Effector memory CD8-positive, alpha-beta T cell (primary cell): ENCODE data around the gene EIF3J.
"Not testable (repeated sequence)": the region's sequence is repeated elsewhere in the genome, so short reads cannot be mapped to it uniquely, and the experiment has no call there.

Experiments
- ATAC-seq: fragments of 150-1000 bp; cut with Tn5 transposase; replicated peaks from 2 replicates; pipeline ENCODE4 v1.10.0; 2021; ENCODE audit warnings: mild to moderate bottlenecking, moderate library complexity
- DNase-seq, 3 experiments: peaks; one replicate each; pipeline ENCODE4 v3.0.0; 2021
- H3K27ac Mint-ChIP-seq, 2 donors: one replicate each; pipeline ENCODE4 v1.8.0; 2022; ENCODE audit warnings: mild to moderate bottlenecking in 2 of 2, mixed read lengths in 2 of 2, moderate library complexity in 2 of 2
- H3K27me3 Mint-ChIP-seq, 2 donors: one replicate each; pipeline ENCODE4 v1.8.0; 2022; ENCODE audit warnings: mixed read lengths in 2 of 2
- H3K36me3 Mint-ChIP-seq: one replicate; pipeline ENCODE4 v1.8.0; 2022; ENCODE audit warnings: mild to moderate bottlenecking, moderate library complexity, mixed read lengths; ENCODE audit not compliant: insufficient read depth
- H3K4me1 Mint-ChIP-seq, 2 donors: one replicate each; pipeline ENCODE4 v1.8.0; 2022; ENCODE audit warnings: low read depth in 2 of 2, mixed read lengths in 2 of 2
- H3K4me3 Mint-ChIP-seq, 2 donors: one replicate each; pipeline ENCODE4 v1.8.0; 2022; ENCODE audit warnings: mild to moderate bottlenecking in 2 of 2, mixed read lengths in 2 of 2, moderate library complexity in 2 of 2
- H3K9me3 Mint-ChIP-seq, 2 donors: one replicate each; pipeline ENCODE4 v1.8.0; 2022; ENCODE audit warnings: mixed read lengths in 2 of 2

EIF3J gene

GRCh38 chr15:44530653-44531052 is 6.3 kb upstream of the EIF3J start:
- Mint-ChIP-seq H3K4me1 (peaks cover 4 to 21% of the 10 kb centered on the region in 2 donors), H3K36me3 (peaks cover 15% of the 10 kb centered on the region), H3K27ac (no peak overlapping the region), H3K27me3 (no peaks in the 10 kb centered on the region), H3K9me3 (no peaks in the 10 kb centered on the region), H3K4me3 (no peak overlapping the region)
- ATAC-seq (no peak), DNase-seq (no peak)

- peaks cover 21% of the 10 kb centered on the region for H3K36me3 Mint-ChIP-seq
- H3K9me3 Mint-ChIP-seq, ATAC-seq, H3K27me3 Mint-ChIP-seq, H3K4me3 Mint-ChIP-seq, DNase-seq: not testable (repeated sequence)
- peaks cover 8 to 26% of the 10 kb centered on the region in 2 donors for H3K4me1 Mint-ChIP-seq
- H3K27ac Mint-ChIP-seq = peak overlapping the region in 1 of 2 donors; percentile 77
Measured at GRCh38 chr15:44532275-44532674, 4.7 kb upstream of the EIF3J start.

GRCh38 chr15:44532689-44533088 is 4.3 kb upstream of the EIF3J start:
- peak overlapping the region in 1 of 2 donors; percentile 77 for H3K27ac Mint-ChIP-seq
- no peaks in the 10 kb centered on the region for H3K9me3 Mint-ChIP-seq
- H3K36me3 Mint-ChIP-seq = peaks cover 25% of the 10 kb centered on the region
- H3K27me3 Mint-ChIP-seq = no peaks in the 10 kb centered on the region
- DNase-seq (no peak), ATAC-seq (no peak)
- H3K4me3 Mint-ChIP-seq = no peak overlapping the region
- peaks cover 8 to 27% of the 10 kb centered on the region in 2 donors for H3K4me1 Mint-ChIP-seq

GRCh38 chr15:44535092-44535491 is 1.9 kb upstream of the EIF3J start:
- H3K4me3 Mint-ChIP-seq = peak overlapping the region; percentile 73 to 93

GRCh38 chr15:44535523-44536301 is 1.2 kb upstream of the EIF3J start:
- H3K27ac Mint-ChIP-seq = peak overlapping the region; percentile 93 to 96
- no peaks in the 10 kb centered on the region for H3K9me3 Mint-ChIP-seq
- peaks cover 20 to 38% of the 10 kb centered on the region in 2 donors for H3K4me1 Mint-ChIP-seq
- DNase-seq = peak in 2 of 3 experiments; percentile 10 to 13
- H3K36me3 Mint-ChIP-seq = peaks cover 41% of the 10 kb centered on the region
- no peak for ATAC-seq
- H3K27me3 Mint-ChIP-seq = no peaks in the 10 kb centered on the region
- peak overlapping the region; percentile 93 to 94 for H3K4me3 Mint-ChIP-seq

More at GRCh38 chr15:44535092-44535491, 1.9 kb upstream of the EIF3J start:
- DNase-seq = no peak
- peaks cover 16 to 38% of the 10 kb centered on the region in 2 donors for H3K4me1 Mint-ChIP-seq
- H3K36me3 Mint-ChIP-seq = peaks cover 38% of the 10 kb centered on the region
- H3K27me3 Mint-ChIP-seq = no peaks in the 10 kb centered on the region
- ATAC-seq = no peak
- no peaks in the 10 kb centered on the region for H3K9me3 Mint-ChIP-seq
- H3K27ac Mint-ChIP-seq = peak overlapping the region in 1 of 2 donors; percentile 72

DNA sequence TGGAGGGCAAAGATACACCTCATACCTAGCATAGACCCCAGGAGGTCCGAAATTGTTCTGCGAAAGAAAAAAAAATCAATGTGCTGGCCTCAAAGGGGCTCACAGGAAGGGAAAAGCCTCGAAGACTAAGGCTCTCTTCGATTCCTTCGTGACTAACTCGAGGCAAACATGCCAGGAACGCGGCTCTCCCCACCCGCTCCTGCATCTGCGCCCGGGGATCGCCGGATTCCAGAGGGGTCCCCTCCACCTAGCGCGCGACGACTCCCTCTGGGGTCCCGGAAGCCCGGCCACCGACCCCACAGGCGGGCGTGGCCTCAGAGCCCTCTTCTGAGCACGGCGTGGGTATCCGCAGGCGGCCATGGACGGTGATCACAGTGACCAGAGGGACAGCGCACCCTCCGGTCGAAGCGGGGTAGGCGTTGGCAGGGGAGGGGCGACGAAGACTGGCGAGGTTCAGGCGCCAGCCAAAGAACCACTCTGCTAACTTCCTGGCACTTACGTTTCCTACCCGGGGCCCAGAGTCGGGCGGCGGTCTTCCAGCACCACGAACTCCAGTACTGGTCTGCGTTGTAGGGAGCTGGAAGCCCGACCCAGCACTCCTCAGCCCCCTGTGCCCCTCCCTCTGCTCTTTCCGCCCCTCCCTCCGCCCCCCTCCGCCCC is 515 bp upstream of the EIF3J start:
- peak overlapping the region; percentile 93 to 96 for H3K27ac Mint-ChIP-seq
- peaks cover 27 to 43% of the 10 kb centered on the region in 2 donors for H3K4me1 Mint-ChIP-seq
- DNase-seq (no peak), ATAC-seq (peak; percentile 63)
- no peaks in the 10 kb centered on the region for H3K27me3 Mint-ChIP-seq
- peak overlapping the region; percentile 93 to 94 for H3K4me3 Mint-ChIP-seq
- peaks cover 44% of the 10 kb centered on the region for H3K36me3 Mint-ChIP-seq
- H3K9me3 Mint-ChIP-seq = no peaks in the 10 kb centered on the region

GRCh38 chr15:44537735-44538240 is 841 bp downstream of the EIF3J start:
- peak in 1 of 3 experiments; percentile 11 for DNase-seq
- peak overlapping the region; percentile 93 to 96 for H3K27ac Mint-ChIP-seq
- H3K36me3 Mint-ChIP-seq = peaks cover 49% of the 10 kb centered on the region
- H3K4me1 Mint-ChIP-seq = peaks cover 33 to 55% of the 10 kb centered on the region in 2 donors
- ATAC-seq = no peak
- peak overlapping the region; percentile 93 to 94 for H3K4me3 Mint-ChIP-seq
- H3K9me3 Mint-ChIP-seq = no peaks in the 10 kb centered on the region
- H3K27me3 Mint-ChIP-seq = no peaks in the 10 kb centered on the region

GRCh38 chr15:44541282-44541958 is 4.5 kb downstream of the EIF3J start:
- Mint-ChIP-seq H3K27me3 (no peaks in the 10 kb centered on the region), H3K4me3 (peak overlapping the region in 1 of 2 donors; percentile 8), H3K9me3 (no peaks in the 10 kb centered on the region), H3K4me1 (peaks cover 38 to 52% of the 10 kb centered on the region in 2 donors), H3K27ac (peak overlapping the region in 1 of 2 donors; percentile 19), H3K36me3 (peaks cover 52% of the 10 kb centered on the region)
- no peak for DNase-seq
- no peak for ATAC-seq

- H3K9me3 Mint-ChIP-seq = no peaks in the 10 kb centered on the region
- no peak for ATAC-seq
- H3K27me3 Mint-ChIP-seq = no peaks in the 10 kb centered on the region
- H3K36me3 Mint-ChIP-seq = peaks cover 40% of the 10 kb centered on the region
- H3K27ac Mint-ChIP-seq = peak overlapping the region in 1 of 2 donors; percentile 19
- peaks cover 40 to 56% of the 10 kb centered on the region in 2 donors for H3K4me1 Mint-ChIP-seq
- H3K4me3 Mint-ChIP-seq = peak overlapping the region in 1 of 2 donors; percentile 10
- DNase-seq = no peak
Measured at GRCh38 chr15:44542596-44542995, 5.6 kb downstream of the EIF3J start.

DNA sequence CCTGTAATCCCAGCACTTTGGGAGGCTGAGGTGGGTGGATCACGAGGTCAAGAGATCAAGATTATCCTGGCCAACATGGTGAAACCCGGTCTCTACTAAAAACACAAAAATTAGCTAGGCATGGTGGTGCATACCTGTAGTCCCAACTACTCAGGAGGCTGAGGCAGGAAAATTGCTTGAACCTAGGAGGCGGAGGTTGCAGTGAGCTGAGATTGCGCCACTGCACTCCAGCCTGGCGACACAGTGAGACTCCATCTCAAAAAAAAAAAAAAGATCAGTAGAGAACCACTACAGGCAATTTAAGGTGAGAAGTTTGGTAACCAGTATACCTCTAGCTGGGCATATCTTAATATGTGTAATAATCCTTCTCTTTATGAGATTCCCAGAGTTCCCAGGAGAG is 7.8 kb downstream of the EIF3J start:
- not testable (repeated sequence) for H3K27me3 Mint-ChIP-seq, ATAC-seq, DNase-seq, H3K9me3 Mint-ChIP-seq
- Mint-ChIP-seq H3K36me3 (peaks cover 33% of the 10 kb centered on the region), H3K4me3 (peak overlapping the region; percentile 20 to 36), H3K4me1 (peaks cover 32 to 61% of the 10 kb centered on the region in 2 donors), H3K27ac (peak overlapping the region in 1 of 2 donors; percentile 31)

GRCh38 chr15:44545913-44546802 is 9.2 kb downstream of the EIF3J start:
- H3K9me3 Mint-ChIP-seq = no peaks in the 10 kb centered on the region
- peak; percentile 87 for ATAC-seq
- no peaks in the 10 kb centered on the region for H3K27me3 Mint-ChIP-seq
- H3K4me3 Mint-ChIP-seq = peak overlapping the region; percentile 13 to 27
- DNase-seq = peak in 1 of 3 experiments; percentile 14
- peaks cover 41% of the 10 kb centered on the region for H3K36me3 Mint-ChIP-seq
- H3K4me1 Mint-ChIP-seq = peaks cover 27 to 51% of the 10 kb centered on the region in 2 donors
- H3K27ac Mint-ChIP-seq = peak overlapping the region; percentile 2 to 74

DNA sequence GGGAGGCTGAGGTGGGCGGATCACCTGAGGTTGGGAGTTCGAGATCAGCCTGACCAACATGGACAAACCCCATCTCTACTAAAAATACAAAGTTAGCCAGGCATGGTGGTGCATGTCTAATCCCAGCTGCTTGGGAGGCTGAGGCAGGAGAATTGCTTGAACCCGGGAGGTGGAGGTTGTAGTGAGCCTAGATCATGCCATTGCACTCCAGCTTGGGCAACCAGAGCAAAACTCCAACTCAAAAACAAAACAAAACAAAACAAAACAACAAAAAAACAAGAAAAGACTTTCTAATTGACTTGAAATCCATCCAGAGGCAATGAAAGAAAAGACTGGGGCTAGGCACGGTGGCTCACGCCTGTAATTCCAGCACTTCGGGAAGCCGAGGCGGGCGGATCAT is 12.2 kb downstream of the EIF3J start:
- not testable (repeated sequence) for DNase-seq, ATAC-seq, H3K4me3 Mint-ChIP-seq, H3K9me3 Mint-ChIP-seq, H3K27me3 Mint-ChIP-seq
- Mint-ChIP-seq H3K36me3 (peaks cover 54% of the 10 kb centered on the region), H3K4me1 (peaks cover 10 to 27% of the 10 kb centered on the region in 2 donors), H3K27ac (peak overlapping the region in 1 of 2 donors; percentile 81)
